ENCODE measurements around the gene R3HDM2.
"Not testable (repeated sequence)": the region's sequence is repeated elsewhere in the genome, so short reads cannot be mapped to it uniquely, and the experiment has no call there.

R3HDM2 gene

GRCh38 chr12:57454213-57454565 lies 23.3 kb upstream of the R3HDM2 start:
- no peak for DNase-seq

- peak in 53 of 56 donors; percentile 7 to 82 (median 52) for DNase-seq
These were observed 22.2 kb upstream of the R3HDM2 start for GRCh38 chr12:57452937-57453509.

GRCh38 chr12:57452181-57452936 lies 21.5 kb upstream of the R3HDM2 start:
- peak in 18 of 56 donors; percentile 12 to 59 (median 30) for DNase-seq

- no peak for DNase-seq
These were observed 20.5 kb upstream of the R3HDM2 start for GRCh38 chr12:57451233-57451778.

GRCh38 chr12:57450057-57450456 lies 19.2 kb upstream of the R3HDM2 start:
- no peak for DNase-seq

GRCh38 chr12:57449375-57449774 lies 18.5 kb upstream of the R3HDM2 start:
- DNase-seq: no peak

- DNase-seq: no peak
These were observed 17.8 kb upstream of the R3HDM2 start for GRCh38 chr12:57448669-57449068.

GRCh38 chr12:57446292-57446960 lies 15.6 kb upstream of the R3HDM2 start:
- no peak for DNase-seq

- no peak for DNase-seq
These were observed 13.9 kb upstream of the R3HDM2 start for GRCh38 chr12:57444744-57445143.

GRCh38 chr12:57444337-57444736 lies 13.5 kb upstream of the R3HDM2 start:
- DNase-seq: not testable (repeated sequence)

- DNase-seq: no peak
These were observed 11.1 kb upstream of the R3HDM2 start for GRCh38 chr12:57441846-57442427.

- DNase-seq: not testable (repeated sequence)
These were observed 10.6 kb upstream of the R3HDM2 start for GRCh38 chr12:57441393-57441792.

GRCh38 chr12:57439762-57440266 lies 9.0 kb upstream of the R3HDM2 start:
- DNase-seq: no peak

- DNase-seq: no peak
These were observed 7.6 kb upstream of the R3HDM2 start for GRCh38 chr12:57438400-57438799.

- DNase-seq: no peak
These were observed 4.5 kb upstream of the R3HDM2 start for GRCh38 chr12:57435293-57435692.

- no peak for DNase-seq
These were observed 3.8 kb upstream of the R3HDM2 start, which contains the start of gene INHBC for GRCh38 chr12:57434517-57435223. Gene INHBC, plus strand, starts transcription at chr12:57434784. Its CDS starts 103 bp downstream, at chr12:57434887.

GRCh38 chr12:57433370-57433769 lies 2.5 kb upstream of the R3HDM2 start:
- DNase-seq: no peak

- DNase-seq: no peak
These were observed 878 bp upstream of the R3HDM2 start for GRCh38 chr12:57431654-57432188.

- peak in 22 of 56 donors; percentile 4 to 55 (median 36) for DNase-seq
These were observed 522 bp downstream of the R3HDM2 start for GRCh38 chr12:57430112-57430930.
